HL-60 (cell line): ENCODE measurements around the gene PIK3R1.

Experiments used
- POLR2AphosphoS5 ChIP-seq: IDR thresholded peaks from 2 replicates; pipeline ENCODE4 v1.6.1; 2012; ENCODE audit warnings: low read depth
- REST ChIP-seq: IDR thresholded peaks from 2 replicates; pipeline ENCODE4 v1.6.1; 2012; ENCODE audit warnings: low read depth; ENCODE audit not compliant: insufficient replicate concordance
- SPI1 ChIP-seq: IDR thresholded peaks from 2 replicates; pipeline ENCODE4 v1.6.1; 2012; ENCODE audit warnings: low read depth, mild to moderate bottlenecking, borderline replicate concordance
- TF ChIP-seq, protein P1 (sequence below): IDR thresholded peaks from one replicate; pipeline ENCODE4 v1.5.1; 2011; ENCODE audit warnings: low read length, control low read depth, inconsistent platforms; ENCODE audit not compliant: insufficient read depth

DNA sequence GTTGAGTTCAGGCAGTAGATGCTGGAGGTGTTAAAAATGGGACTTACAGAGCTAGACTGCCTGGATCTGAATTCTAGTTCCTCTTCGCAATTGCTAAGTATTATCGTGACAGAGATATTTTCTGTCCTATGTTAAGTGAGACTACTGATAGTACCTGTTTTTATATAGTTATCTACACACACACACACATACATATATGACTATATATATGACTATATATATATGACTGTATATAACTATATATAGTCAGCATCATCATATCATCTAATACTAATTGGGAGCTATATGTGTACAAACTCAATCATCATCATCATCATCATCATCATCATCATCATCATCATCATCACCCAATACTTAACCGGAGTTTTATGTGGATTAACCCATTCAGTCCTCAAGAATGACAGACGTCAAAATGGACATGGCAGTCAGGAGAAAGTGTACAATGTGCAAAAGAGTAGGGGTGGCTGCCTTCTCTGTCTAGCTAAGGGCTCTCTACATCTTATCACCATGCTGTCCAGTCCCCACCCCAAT is 7.3 kb downstream of the PIK3R1 start:
- TF ChIP-seq, protein P1, sequence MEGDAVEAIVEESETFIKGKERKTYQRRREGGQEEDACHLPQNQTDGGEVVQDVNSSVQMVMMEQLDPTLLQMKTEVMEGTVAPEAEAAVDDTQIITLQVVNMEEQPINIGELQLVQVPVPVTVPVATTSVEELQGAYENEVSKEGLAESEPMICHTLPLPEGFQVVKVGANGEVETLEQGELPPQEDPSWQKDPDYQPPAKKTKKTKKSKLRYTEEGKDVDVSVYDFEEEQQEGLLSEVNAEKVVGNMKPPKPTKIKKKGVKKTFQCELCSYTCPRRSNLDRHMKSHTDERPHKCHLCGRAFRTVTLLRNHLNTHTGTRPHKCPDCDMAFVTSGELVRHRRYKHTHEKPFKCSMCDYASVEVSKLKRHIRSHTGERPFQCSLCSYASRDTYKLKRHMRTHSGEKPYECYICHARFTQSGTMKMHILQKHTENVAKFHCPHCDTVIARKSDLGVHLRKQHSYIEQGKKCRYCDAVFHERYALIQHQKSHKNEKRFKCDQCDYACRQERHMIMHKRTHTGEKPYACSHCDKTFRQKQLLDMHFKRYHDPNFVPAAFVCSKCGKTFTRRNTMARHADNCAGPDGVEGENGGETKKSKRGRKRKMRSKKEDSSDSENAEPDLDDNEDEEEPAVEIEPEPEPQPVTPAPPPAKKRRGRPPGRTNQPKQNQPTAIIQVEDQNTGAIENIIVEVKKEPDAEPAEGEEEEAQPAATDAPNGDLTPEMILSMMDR = no peak
- TF ChIP-seq POLR2AphosphoS5 = no peak
- TF ChIP-seq SPI1 = no peak
- no peak for TF ChIP-seq REST
